ENCODE data around the gene PYCR2.
"Not testable (repeated sequence)": the region's sequence is repeated elsewhere in the genome, so short reads cannot be mapped to it uniquely, and the experiment has no call there.

Gene PYCR2

DNA sequence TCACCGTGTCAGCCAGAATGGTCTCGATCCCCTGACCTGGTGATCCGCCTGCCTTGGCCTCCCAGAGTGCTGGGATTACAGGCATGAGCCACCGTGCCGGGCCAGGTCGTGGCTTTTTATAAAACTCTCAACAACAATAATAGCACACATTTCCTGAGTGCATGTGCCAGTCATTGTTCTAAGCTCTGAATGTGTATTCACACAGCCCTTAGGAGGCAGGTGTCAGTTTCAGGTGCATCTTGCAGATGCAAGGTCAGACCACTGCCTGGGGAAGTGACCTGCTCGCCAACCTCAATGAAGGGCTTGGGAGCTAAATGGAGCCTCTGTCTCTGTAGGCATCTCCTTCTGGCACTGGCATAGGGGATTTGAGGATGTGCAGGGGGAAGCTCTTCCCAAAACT, 18.5 kb upstream of the PYCR2 start:
- H3K4me3 ChIP-seq (ENCODE audit: low read length) = no peak overlapping the region
- TF ChIP-seq, protein P1, sequence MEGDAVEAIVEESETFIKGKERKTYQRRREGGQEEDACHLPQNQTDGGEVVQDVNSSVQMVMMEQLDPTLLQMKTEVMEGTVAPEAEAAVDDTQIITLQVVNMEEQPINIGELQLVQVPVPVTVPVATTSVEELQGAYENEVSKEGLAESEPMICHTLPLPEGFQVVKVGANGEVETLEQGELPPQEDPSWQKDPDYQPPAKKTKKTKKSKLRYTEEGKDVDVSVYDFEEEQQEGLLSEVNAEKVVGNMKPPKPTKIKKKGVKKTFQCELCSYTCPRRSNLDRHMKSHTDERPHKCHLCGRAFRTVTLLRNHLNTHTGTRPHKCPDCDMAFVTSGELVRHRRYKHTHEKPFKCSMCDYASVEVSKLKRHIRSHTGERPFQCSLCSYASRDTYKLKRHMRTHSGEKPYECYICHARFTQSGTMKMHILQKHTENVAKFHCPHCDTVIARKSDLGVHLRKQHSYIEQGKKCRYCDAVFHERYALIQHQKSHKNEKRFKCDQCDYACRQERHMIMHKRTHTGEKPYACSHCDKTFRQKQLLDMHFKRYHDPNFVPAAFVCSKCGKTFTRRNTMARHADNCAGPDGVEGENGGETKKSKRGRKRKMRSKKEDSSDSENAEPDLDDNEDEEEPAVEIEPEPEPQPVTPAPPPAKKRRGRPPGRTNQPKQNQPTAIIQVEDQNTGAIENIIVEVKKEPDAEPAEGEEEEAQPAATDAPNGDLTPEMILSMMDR (IDR thresholded peaks at IDR 0.05; ENCODE audit: insufficient read depth, low read depth, low read length, missing control alignments) = no peak
- DNase-seq (ENCODE audit: low read depth) = no peak

DNA sequence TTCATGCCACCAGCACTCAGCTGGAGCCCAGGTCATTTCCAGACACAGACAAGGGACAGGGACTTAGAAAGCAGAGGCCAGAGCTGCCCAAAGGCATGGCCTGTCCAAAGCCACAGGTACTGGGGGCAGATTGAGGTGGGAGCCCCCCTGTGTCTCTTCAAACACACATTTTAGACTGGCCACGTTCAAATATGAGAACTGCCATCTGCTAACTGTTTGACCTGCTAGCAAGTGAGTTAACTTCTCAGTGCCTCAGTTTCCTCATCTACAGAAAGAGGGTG, 17.8 kb upstream of the PYCR2 start:
- no peak for DNase-seq (ENCODE audit: low read depth)
- TF ChIP-seq, protein P1 (IDR thresholded peaks at IDR 0.05; ENCODE audit: insufficient read depth, low read depth, low read length, missing control alignments) = no peak
- no peak overlapping the region for H3K4me3 ChIP-seq (ENCODE audit: low read length)

- no peak for DNase-seq (ENCODE audit: low read depth)
- H3K4me3 ChIP-seq (ENCODE audit: low read length) = no peak within 1 kb of the TSS
- TF ChIP-seq, protein P1 (IDR thresholded peaks at IDR 0.05; ENCODE audit: insufficient read depth, low read depth, low read length, missing control alignments) = no peak
Observed at GRCh38 chr1:225941187-225941941, 17.3 kb upstream of the PYCR2 start, which contains the start of gene LEFTY2. TSS of gene LEFTY2 (minus strand) at chr1:225941220. CDS start at chr1:225941140, 80 bp downstream.

DNA sequence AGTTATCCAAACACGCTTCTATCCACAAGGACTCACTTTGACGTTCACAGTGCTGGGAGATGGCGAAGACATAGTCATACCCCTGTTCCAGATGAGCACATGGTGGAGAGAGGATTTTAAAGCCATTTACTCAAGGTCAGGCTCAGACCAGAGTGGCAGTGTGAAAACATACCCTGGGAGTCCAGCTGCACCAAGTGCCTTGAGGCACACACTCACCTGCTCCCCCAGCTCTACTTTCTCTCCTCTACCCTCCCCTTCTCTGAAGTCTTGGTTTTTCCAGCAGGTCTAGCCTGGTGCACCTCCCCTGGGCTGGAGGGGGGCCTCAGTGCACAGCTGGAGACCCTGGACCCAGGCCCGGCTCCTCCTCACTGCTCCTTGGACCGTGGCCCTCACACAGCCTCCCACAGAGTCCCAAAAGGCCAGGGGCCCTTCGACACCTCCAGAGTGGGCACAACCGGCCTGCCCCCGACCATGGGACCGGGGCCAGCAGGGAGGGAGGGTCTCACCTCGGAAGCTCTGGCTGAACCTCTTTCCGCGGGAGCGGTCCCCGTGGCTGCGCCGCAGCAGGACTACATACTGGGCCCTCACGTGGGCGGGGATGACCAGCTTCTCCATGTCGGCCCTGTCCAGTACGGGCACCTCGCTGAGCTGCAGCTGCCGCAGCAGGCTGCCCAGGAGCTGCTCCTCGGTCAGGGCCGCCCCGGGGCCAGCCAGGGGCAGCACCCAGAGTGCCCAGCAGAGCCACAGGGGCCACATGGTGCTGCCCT, 16.5 kb upstream of the PYCR2 start:
- DNase-seq (ENCODE audit: low read depth) = no peak
- no peak overlapping the region for H3K4me3 ChIP-seq (ENCODE audit: low read length)
- TF ChIP-seq, protein P1 (IDR thresholded peaks at IDR 0.05; ENCODE audit: insufficient read depth, low read depth, low read length, missing control alignments) = no peak

DNA sequence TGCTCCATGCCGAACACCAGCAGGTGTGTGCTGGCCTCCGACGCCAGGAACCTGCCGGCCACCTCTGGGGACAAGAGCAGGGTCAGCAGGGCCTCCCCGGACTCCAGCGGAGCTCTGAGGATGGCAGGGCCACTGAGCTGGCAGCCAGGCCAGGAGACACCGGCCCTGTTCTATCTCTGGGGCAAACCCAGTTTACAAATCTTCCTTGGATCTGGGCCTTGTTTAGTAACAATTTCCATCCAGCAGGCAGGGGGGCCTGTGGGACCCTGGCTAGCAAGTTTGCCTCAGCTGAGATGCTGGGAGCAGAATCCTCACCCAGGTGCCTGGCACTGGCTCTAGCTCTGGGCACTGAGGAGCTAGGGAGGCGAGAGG, 15.9 kb upstream of the PYCR2 start:
- not testable (repeated sequence) for H3K4me3 ChIP-seq (ENCODE audit: low read length); DNase-seq (ENCODE audit: low read depth)

- not testable (repeated sequence) for DNase-seq (ENCODE audit: low read depth); H3K4me3 ChIP-seq (ENCODE audit: low read length)
Observed at GRCh38 chr1:225939097-225939938, 15.3 kb upstream of the PYCR2 start.

- no peak overlapping the region for H3K4me3 ChIP-seq (ENCODE audit: low read length)
- no peak for DNase-seq (ENCODE audit: low read depth)
- TF ChIP-seq, protein P1 (IDR thresholded peaks at IDR 0.05; ENCODE audit: insufficient read depth, low read depth, low read length, missing control alignments) = no peak
Observed at GRCh38 chr1:225937048-225937968, 13.3 kb upstream of the PYCR2 start.
